ENCODE results near the gene FBXL17. TPM values are rescaled to one million over a fixed set of nuclear protein-coding genes. Genes with fewer than 3 reads are reported as not detected.
"Not testable (repeated sequence)": the region's sequence is repeated elsewhere in the genome, so short reads cannot be mapped to it uniquely, and the experiment has no call there.

FBXL17 gene
- total and polyA plus RNA-seq, 4 donors: 30.0 to 58.0 (median 40.3) TPM

DNA sequence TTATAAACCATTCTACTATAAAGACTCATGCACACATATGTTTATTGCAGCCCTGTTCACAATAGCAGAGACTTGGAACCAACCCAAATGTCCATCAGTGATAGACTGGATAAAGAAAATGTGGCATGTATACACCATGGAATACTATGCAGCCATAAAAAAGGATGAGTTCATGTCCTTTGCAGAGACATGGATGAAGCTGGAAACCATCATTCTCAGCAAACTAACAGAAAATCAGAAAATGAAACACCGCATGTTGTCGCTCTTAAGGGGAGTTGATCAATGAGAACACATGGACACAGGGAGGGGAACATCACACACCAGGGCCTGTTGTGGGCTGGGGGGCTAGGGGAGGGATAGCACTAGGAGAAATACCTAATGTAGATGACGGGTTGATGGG is 23.3 kb upstream of the FBXL17 start:
- not testable (repeated sequence) for H3K27me3 ChIP-seq (ENCODE audit: control insufficient read depth, insufficient read depth, low read length); H3K4me1 ChIP-seq (ENCODE audit: control insufficient read depth, insufficient read depth, low read length); H3K36me3 ChIP-seq (ENCODE audit: control insufficient read depth, insufficient read depth, low read length); H3K27ac ChIP-seq (ENCODE audit: low read depth, low read length); DNase-seq (ENCODE audit: low read depth in 4 of 6, low spot score in 6 of 6); H3K4me3 ChIP-seq (ENCODE audit: low read depth, low read length); H3K9me3 ChIP-seq (ENCODE audit: control insufficient read depth, insufficient read depth, low read length)
- 93% methylated on average over 2 of the region's 3 CpGs for WGBS (ENCODE audit: insufficient coverage)

DNA sequence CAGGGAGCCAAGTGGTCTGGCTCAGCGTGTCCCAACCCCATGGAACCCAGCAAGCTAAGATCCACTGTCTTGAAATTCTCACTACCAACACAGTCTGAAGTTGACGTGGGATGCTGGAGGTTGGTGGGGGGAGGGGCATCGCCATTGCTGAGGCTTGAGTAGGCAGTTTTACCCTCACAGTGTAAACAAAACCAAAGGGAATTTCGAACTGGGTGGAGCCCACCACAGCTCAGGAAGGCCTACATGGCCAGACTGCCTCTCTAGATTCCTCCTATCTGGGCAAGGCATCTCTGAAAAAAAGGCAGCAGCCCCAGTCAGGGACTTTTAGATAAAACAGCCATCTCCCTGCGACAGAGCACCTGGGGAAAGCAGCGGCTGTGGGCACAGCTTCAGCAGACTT is 17.1 kb upstream of the FBXL17 start:
- WGBS (ENCODE audit: insufficient coverage): 89% methylated on average over 3 of the region's 6 CpGs
- no peaks in the 10 kb centered on the region for H3K9me3 ChIP-seq (ENCODE audit: control insufficient read depth, insufficient read depth, low read length)
- no peaks in the 10 kb centered on the region for H3K4me1 ChIP-seq (ENCODE audit: control insufficient read depth, insufficient read depth, low read length)
- H3K4me3 ChIP-seq (ENCODE audit: low read depth, low read length): no peak overlapping the region
- H3K27me3 ChIP-seq (ENCODE audit: control insufficient read depth, insufficient read depth, low read length): no peaks in the 10 kb centered on the region
- no peak for DNase-seq (ENCODE audit: low read depth in 4 of 6, low spot score in 6 of 6)
- no peaks in the 10 kb centered on the region for H3K36me3 ChIP-seq (ENCODE audit: control insufficient read depth, insufficient read depth, low read length)
- no peak overlapping the region for H3K27ac ChIP-seq (ENCODE audit: low read depth, low read length)

DNA sequence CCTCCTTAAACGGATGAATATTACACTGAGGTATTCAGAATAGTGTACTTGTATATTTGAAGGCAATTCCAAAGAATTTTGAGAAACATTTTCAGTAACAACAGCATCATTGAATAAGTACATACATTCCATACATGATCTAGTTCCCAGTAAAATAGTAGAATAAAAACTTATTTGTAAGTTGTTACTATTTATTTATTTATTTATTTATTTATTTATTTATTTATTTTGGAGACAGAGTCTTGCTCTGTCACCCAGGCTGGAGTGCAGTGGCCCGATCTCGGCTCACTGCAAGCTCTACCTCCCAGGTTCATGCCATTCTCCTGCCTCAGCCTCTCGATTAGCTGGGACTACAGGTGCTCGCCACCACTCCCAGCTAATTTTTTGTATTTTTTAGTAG is 14.9 kb upstream of the FBXL17 start:
- H3K27me3 ChIP-seq (ENCODE audit: control insufficient read depth, insufficient read depth, low read length); H3K9me3 ChIP-seq (ENCODE audit: control insufficient read depth, insufficient read depth, low read length); H3K4me1 ChIP-seq (ENCODE audit: control insufficient read depth, insufficient read depth, low read length); H3K36me3 ChIP-seq (ENCODE audit: control insufficient read depth, insufficient read depth, low read length); H3K27ac ChIP-seq (ENCODE audit: low read depth, low read length); H3K4me3 ChIP-seq (ENCODE audit: low read depth, low read length); DNase-seq (ENCODE audit: low read depth in 4 of 6, low spot score in 6 of 6): not testable (repeated sequence)
- no CpG with 5 or more reads among the region's 5 CpGs for WGBS (ENCODE audit: insufficient coverage)

DNA sequence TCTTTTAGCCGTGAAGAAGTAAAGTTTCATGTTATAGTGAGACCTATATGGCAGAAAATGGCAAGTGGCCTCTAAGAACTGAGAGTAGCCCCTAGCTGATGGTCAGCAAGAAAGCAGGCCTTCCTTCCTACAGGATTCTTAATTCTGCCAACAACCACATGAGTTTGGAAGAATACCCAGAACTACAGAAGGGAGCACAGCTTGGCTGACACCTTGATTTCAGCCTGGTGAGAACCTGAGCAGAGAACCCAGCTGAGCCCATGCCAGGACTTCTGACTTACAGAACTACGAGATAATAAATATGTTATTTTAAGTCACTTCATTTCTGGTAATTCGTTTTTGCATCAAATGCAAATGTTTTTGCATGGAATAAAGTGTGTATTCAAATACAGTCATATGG is 5.9 kb upstream of the FBXL17 start:
- no CpG with 5 or more reads among the region's 3 CpGs for WGBS (ENCODE audit: insufficient coverage)

DNA sequence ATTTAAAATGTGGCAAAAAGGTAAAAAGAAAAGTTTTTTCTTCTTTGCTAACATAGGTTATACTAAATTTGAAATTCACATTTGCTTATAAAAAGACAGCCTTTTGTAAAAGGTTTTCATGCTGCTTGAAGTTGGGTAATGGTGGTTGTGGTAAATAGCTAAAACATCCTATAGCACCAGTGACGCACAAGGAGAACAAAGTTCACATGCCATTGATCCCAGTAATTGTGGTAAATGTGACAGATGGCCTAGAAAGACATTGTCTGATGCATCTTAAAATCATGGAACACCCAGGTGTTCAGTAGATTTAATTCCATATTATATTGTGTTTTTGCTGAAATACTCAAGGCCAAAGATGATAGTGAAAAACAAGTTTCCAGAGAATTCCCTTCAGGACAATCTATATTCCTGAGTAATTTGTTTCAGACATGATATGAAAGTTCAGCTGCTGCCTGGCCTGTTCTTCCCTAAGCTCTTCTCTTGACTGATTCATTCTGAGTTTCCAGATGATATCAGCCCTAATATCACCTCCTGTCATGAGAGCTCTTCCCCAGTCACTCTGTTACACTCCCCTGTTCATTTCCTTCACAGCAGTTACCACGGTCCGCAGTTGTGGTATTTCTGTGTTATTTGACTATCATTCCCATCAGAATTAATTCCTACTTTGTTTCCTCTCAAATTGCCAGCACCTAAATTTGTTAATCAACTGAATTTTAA is 4.6 kb upstream of the FBXL17 start:
- Histone ChIP-seq H3K4me1 (ENCODE audit: control insufficient read depth, insufficient read depth, low read length) (peaks cover 3% of the 10 kb centered on the region), H3K36me3 (ENCODE audit: control insufficient read depth, insufficient read depth, low read length) (no peaks in the 10 kb centered on the region), H3K27ac (ENCODE audit: low read depth, low read length) (no peak overlapping the region), H3K9me3 (ENCODE audit: control insufficient read depth, insufficient read depth, low read length) (no peaks in the 10 kb centered on the region), H3K27me3 (ENCODE audit: control insufficient read depth, insufficient read depth, low read length) (no peaks in the 10 kb centered on the region), H3K4me3 (ENCODE audit: low read depth, low read length) (no peak overlapping the region)
- no peak for DNase-seq (ENCODE audit: low read depth in 4 of 6, low spot score in 6 of 6)
- WGBS (ENCODE audit: insufficient coverage): 86% methylated on average over 2 of the region's 3 CpGs

More for the DNA sequence above, 5.9 kb upstream of the FBXL17 start:
- DNase-seq (ENCODE audit: low read depth in 4 of 6, low spot score in 6 of 6): peak in 1 of 6 donors; percentile 31
- Histone ChIP-seq H3K27me3 (ENCODE audit: control insufficient read depth, insufficient read depth, low read length) (no peaks in the 10 kb centered on the region), H3K9me3 (ENCODE audit: control insufficient read depth, insufficient read depth, low read length) (no peaks in the 10 kb centered on the region), H3K27ac (ENCODE audit: low read depth, low read length) (no peak overlapping the region), H3K36me3 (ENCODE audit: control insufficient read depth, insufficient read depth, low read length) (no peaks in the 10 kb centered on the region), H3K4me3 (ENCODE audit: low read depth, low read length) (no peak overlapping the region), H3K4me1 (ENCODE audit: control insufficient read depth, insufficient read depth, low read length) (peaks cover 1% of the 10 kb centered on the region)

DNA sequence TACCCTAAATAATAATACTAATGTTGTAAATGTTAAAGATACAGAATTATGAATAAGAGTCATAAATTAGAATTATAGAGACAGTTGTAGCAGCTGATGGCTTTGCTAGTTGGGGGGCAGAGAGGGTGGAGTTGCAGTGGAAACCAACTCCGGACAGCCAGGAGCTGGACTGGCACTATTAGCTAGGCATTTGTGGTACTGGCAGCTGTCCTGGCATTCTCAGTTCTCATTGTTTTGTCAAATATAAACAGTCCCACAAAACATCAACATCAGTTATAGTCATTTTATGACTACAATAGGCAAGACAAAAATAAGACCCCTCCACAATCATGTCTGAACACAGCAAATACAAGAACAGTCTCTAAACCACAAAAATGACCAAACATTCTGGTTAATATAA is 2.8 kb upstream of the FBXL17 start:
- H3K4me1 ChIP-seq (ENCODE audit: control insufficient read depth, insufficient read depth, low read length): peaks cover 3% of the 10 kb centered on the region
- H3K9me3 ChIP-seq (ENCODE audit: control insufficient read depth, insufficient read depth, low read length): no peaks in the 10 kb centered on the region
- no CpG with 5 or more reads among the region's 1 CpG for WGBS (ENCODE audit: insufficient coverage)
- H3K36me3 ChIP-seq (ENCODE audit: control insufficient read depth, insufficient read depth, low read length): no peaks in the 10 kb centered on the region
- H3K4me3 ChIP-seq (ENCODE audit: low read depth, low read length): no peak overlapping the region
- no peaks in the 10 kb centered on the region for H3K27me3 ChIP-seq (ENCODE audit: control insufficient read depth, insufficient read depth, low read length)
- DNase-seq (ENCODE audit: low read depth in 4 of 6, low spot score in 6 of 6): no peak
- no peak overlapping the region for H3K27ac ChIP-seq (ENCODE audit: low read depth, low read length)

DNA sequence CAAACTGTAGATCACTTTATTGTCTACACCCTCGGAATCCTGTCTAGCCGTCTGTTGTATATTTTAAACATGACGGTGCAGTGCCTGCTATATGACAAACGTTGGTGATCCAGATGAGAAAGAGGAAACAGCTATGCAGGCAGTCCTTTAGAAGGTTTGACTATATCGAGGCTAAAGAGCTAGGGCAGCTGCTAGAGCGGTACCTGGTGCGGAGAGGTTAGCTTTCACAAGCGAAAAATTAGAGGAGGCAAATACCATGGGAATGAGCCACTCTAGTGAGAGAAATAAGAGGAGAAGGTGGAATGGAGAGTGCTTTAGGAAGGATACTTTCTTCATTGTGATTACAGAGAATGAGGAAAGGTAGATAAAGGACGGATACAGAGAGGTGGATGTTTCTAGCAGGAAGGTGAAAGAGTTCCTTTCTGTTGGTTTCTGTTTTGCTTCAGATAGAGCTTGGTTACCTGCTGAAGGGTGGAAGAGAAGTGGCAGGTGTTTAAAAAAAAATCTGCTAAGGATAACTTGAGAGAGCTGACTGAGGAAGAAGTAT is 959 bp upstream of the FBXL17 start:
- Histone ChIP-seq H3K4me3 (ENCODE audit: low read depth, low read length) (peak overlapping the region; percentile 75), H3K27me3 (ENCODE audit: control insufficient read depth, insufficient read depth, low read length) (no peaks in the 10 kb centered on the region), H3K36me3 (ENCODE audit: control insufficient read depth, insufficient read depth, low read length) (no peaks in the 10 kb centered on the region), H3K4me1 (ENCODE audit: control insufficient read depth, insufficient read depth, low read length) (peaks cover 3% of the 10 kb centered on the region), H3K27ac (ENCODE audit: low read depth, low read length) (peak overlapping the region; percentile 96), H3K9me3 (ENCODE audit: control insufficient read depth, insufficient read depth, low read length) (no peaks in the 10 kb centered on the region)
- 33% methylated on average over 7 of the region's 9 CpGs for WGBS (ENCODE audit: insufficient coverage)
- DNase-seq (ENCODE audit: low read depth in 4 of 6, low spot score in 6 of 6): no peak

DNA sequence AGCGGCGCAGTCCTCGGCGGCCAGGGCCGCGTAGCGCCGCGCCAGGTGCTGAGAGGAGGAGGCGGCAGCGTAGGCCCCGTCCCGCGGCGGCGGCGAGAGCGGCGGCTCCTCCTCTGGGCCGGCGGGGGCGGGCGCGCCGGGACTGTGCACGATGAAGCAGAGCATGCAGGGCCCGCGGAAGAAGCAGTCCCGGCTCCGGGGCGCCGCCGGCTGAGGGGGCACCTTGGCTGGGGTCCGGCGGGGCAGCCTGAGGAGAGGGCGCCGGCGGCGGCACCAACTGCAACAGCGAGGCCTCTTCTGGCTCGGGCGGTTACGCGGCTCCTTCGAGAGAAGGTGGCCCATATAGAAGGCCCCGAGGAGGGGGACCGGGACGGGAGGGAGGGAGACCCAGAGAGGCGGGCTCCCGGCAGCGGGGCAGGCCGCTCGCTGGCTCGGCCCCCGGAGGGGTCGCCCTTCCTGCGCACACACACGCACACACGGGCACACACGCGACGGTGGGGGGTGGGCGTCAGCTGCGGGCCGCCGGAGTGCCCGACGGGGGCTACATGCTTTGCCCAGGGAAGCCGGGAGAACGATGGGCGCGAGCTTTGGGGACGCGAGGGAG is 446 bp downstream of the FBXL17 start:
- H3K4me3 ChIP-seq (ENCODE audit: low read depth, low read length): peak overlapping the region; percentile 75
- H3K27me3 ChIP-seq (ENCODE audit: control insufficient read depth, insufficient read depth, low read length): no peaks in the 10 kb centered on the region
- peaks cover 3% of the 10 kb centered on the region for H3K4me1 ChIP-seq (ENCODE audit: control insufficient read depth, insufficient read depth, low read length)
- under 1% methylated on average over 71 of the region's 74 CpGs for WGBS (ENCODE audit: insufficient coverage)
- no peaks in the 10 kb centered on the region for H3K36me3 ChIP-seq (ENCODE audit: control insufficient read depth, insufficient read depth, low read length)
- peak overlapping the region; percentile 96 for H3K27ac ChIP-seq (ENCODE audit: low read depth, low read length)
- peaks cover 2% of the 10 kb centered on the region for H3K9me3 ChIP-seq (ENCODE audit: control insufficient read depth, insufficient read depth, low read length)
- peak; percentile 46 to 90 (median 66) for DNase-seq (ENCODE audit: low read depth in 4 of 6, low spot score in 6 of 6)

DNA sequence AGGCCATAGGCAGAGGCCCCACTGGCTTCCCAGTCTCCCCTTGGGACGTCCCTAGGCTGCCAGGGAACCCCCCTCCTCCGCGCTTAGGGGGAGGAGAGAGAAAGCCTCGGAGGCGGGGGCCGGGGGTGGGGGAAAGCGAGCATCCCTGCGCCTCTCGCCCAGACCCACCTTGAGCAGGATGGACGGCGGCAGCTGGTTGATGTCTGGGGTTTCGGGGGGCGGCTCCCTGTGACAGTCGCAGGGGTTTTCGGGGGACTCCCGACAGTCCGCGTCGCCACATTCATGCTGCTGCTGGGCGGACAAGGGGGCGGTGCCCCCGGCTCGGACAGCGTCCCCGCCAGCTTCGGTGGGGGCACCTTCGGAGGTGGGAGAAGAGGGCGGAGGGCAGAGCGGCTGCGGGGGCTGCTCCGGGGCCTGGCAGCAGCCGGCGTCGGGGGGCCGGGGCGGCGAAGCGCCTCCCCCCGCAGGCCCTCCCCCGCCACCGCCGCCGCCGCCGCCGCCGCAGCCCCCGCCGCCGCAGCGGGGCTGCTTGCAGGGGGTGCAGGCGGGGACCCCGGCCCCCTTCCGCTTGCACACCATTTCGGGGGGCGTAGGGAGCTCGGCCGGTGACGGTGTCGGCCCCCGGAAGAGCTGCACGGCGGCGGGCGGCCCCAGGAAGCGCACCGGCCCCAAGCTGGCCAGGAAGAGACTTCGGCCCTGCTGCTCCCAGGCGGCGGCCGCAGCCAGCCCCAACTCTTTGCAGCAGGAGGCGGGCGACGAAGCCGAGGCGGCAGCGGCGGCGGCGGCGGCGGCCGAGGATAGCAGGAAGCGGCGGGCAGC is 1.2 kb downstream of the FBXL17 start:
- WGBS (ENCODE audit: insufficient coverage): under 1% methylated on average over 83 of the region's 85 CpGs
- Histone ChIP-seq H3K4me1 (ENCODE audit: control insufficient read depth, insufficient read depth, low read length) (peaks cover 3% of the 10 kb centered on the region), H3K27ac (ENCODE audit: low read depth, low read length) (peak overlapping the region; percentile 85), H3K4me3 (ENCODE audit: low read depth, low read length) (peak overlapping the region; percentile 71), H3K36me3 (ENCODE audit: control insufficient read depth, insufficient read depth, low read length) (no peaks in the 10 kb centered on the region), H3K27me3 (ENCODE audit: control insufficient read depth, insufficient read depth, low read length) (no peaks in the 10 kb centered on the region), H3K9me3 (ENCODE audit: control insufficient read depth, insufficient read depth, low read length) (peaks cover 5% of the 10 kb centered on the region)
- peak; percentile 27 to 86 (median 54) for DNase-seq (ENCODE audit: low read depth in 4 of 6, low spot score in 6 of 6)
